ENCODE results near the gene PYY. TPM values are rescaled to one million over a fixed set of nuclear protein-coding genes. Genes with fewer than 3 reads are reported as not detected.
"Not testable (repeated sequence)": the region's sequence is repeated elsewhere in the genome, so short reads cannot be mapped to it uniquely, and the experiment has no call there.

Gene PYY
- total RNA-seq, 1 donor from 2014 or later = not detected

GRCh38 chr17:43967251-43967875 lies 13.6 kb upstream of the PYY start:
- Mint-ChIP-seq H3K4me3 (no peak overlapping the region), H3K9me3 (no peaks in the 10 kb centered on the region), H3K36me3 (no peaks in the 10 kb centered on the region), H3K27me3 (ENCODE audit: low read depth) (peaks cover 60% of the 10 kb centered on the region), H3K27ac (no peak overlapping the region), H3K4me1 (no peaks in the 10 kb centered on the region)
- no peak for DNase-seq (ENCODE audit: low spot score in 2 of 2, unreplicated experiment in 2 of 2)
- no peak for TF ChIP-seq CTCF (IDR thresholded peaks at IDR 0.05; ENCODE audit: unreplicated experiment)

GRCh38 chr17:43966276-43966675 lies 12.5 kb upstream of the PYY start:
- Mint-ChIP-seq H3K4me1 (no peaks in the 10 kb centered on the region), H3K4me3 (no peak overlapping the region)

GRCh38 chr17:43962479-43962878 lies 8.7 kb upstream of the PYY start:
- Mint-ChIP-seq H3K27me3 (ENCODE audit: low read depth) (peaks cover 45% of the 10 kb centered on the region), H3K36me3 (no peaks in the 10 kb centered on the region), H3K9me3 (no peaks in the 10 kb centered on the region), H3K4me3 (no peak overlapping the region), H3K27ac (no peak overlapping the region), H3K4me1 (no peaks in the 10 kb centered on the region)
- DNase-seq (ENCODE audit: low spot score in 2 of 2, unreplicated experiment in 2 of 2) = no peak
- no peak for TF ChIP-seq CTCF (IDR thresholded peaks at IDR 0.05; ENCODE audit: unreplicated experiment)

More at GRCh38 chr17:43966276-43966675, 12.5 kb upstream of the PYY start:
- Mint-ChIP-seq H3K9me3 (no peaks in the 10 kb centered on the region), H3K27me3 (ENCODE audit: low read depth) (peaks cover 61% of the 10 kb centered on the region), H3K36me3 (no peaks in the 10 kb centered on the region), H3K27ac (no peak overlapping the region)
- no peak for DNase-seq (ENCODE audit: low spot score in 2 of 2, unreplicated experiment in 2 of 2)
- TF ChIP-seq CTCF (IDR thresholded peaks at IDR 0.05; ENCODE audit: unreplicated experiment) = no peak

- no peak for DNase-seq (ENCODE audit: low spot score in 2 of 2, unreplicated experiment in 2 of 2)
- Mint-ChIP-seq H3K9me3 (no peaks in the 10 kb centered on the region), H3K27ac (no peak overlapping the region), H3K4me1 (no peaks in the 10 kb centered on the region), H3K36me3 (no peaks in the 10 kb centered on the region), H3K4me3 (no peak overlapping the region), H3K27me3 (ENCODE audit: low read depth) (peaks cover 44% of the 10 kb centered on the region)
- TF ChIP-seq CTCF (IDR thresholded peaks at IDR 0.05; ENCODE audit: unreplicated experiment) = no peak
These were observed 8.2 kb upstream of the PYY start for GRCh38 chr17:43961954-43962353.

- not testable (repeated sequence) for H3K4me1 Mint-ChIP-seq; DNase-seq (ENCODE audit: low spot score in 2 of 2, unreplicated experiment in 2 of 2); H3K36me3 Mint-ChIP-seq; H3K27ac Mint-ChIP-seq; H3K4me3 Mint-ChIP-seq; H3K9me3 Mint-ChIP-seq
- peaks cover 47% of the 10 kb centered on the region for H3K27me3 Mint-ChIP-seq (ENCODE audit: low read depth)
These were observed 7.6 kb upstream of the PYY start for GRCh38 chr17:43961292-43961691.

- H3K9me3 Mint-ChIP-seq = no peaks in the 10 kb centered on the region
- no peak for DNase-seq (ENCODE audit: low spot score in 2 of 2, unreplicated experiment in 2 of 2)
- no peak overlapping the region for H3K27ac Mint-ChIP-seq
- no peak for TF ChIP-seq CTCF (IDR thresholded peaks at IDR 0.05; ENCODE audit: unreplicated experiment)
- no peaks in the 10 kb centered on the region for H3K36me3 Mint-ChIP-seq
- peaks cover 56% of the 10 kb centered on the region for H3K27me3 Mint-ChIP-seq (ENCODE audit: low read depth)
- H3K4me3 Mint-ChIP-seq = no peak overlapping the region
- H3K4me1 Mint-ChIP-seq = no peaks in the 10 kb centered on the region
These were observed 5.1 kb upstream of the PYY start for GRCh38 chr17:43958748-43959352.
